DND-41 (cell line): Measurements from ENCODE around the gene ADARB2.

Experiments used
- EZH2 ChIP-seq: IDR thresholded peaks from 3 replicates; pipeline ENCODE4 v1.6.1; 2012; ENCODE audit warnings: borderline replicate concordance, low read depth, mild to moderate bottlenecking, moderate library complexity, low read length, inconsistent platforms; ENCODE audit not compliant: severe bottlenecking
- TF ChIP-seq, protein P1 (sequence below): IDR thresholded peaks from 2 replicates; pipeline ENCODE4 v1.5.1; 2012; ENCODE audit warnings: borderline replicate concordance, low read length, moderate library complexity, mild to moderate bottlenecking; ENCODE audit not compliant: poor library complexity, severe bottlenecking; ENCODE audit errors: extremely low read depth

DNA sequence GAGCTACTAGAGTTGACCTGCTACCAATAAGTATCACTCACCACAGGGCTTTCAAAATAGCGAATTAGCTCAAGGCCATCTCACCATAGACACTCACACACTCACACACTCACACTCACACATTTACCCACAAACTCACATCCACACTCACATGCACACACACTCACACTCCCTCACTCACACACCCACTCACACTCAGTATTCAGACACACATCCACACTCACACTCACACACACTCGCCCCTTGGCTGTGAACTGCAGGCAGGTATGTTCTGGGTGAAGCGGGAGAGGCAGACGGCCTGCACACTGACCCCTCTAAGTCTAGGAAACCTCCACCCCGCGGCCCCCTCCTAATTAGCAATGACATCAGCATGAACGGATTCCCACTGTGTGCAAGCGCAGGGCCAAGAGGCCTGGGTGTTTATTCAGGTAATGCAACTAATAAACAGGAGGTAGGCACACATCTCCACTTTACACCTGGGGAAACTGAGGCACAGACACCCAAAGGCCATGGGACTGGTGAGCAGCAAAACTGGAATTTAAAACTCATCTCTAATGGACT, 94.6 kb downstream of the ADARB2 start:
- TF ChIP-seq, protein P1, sequence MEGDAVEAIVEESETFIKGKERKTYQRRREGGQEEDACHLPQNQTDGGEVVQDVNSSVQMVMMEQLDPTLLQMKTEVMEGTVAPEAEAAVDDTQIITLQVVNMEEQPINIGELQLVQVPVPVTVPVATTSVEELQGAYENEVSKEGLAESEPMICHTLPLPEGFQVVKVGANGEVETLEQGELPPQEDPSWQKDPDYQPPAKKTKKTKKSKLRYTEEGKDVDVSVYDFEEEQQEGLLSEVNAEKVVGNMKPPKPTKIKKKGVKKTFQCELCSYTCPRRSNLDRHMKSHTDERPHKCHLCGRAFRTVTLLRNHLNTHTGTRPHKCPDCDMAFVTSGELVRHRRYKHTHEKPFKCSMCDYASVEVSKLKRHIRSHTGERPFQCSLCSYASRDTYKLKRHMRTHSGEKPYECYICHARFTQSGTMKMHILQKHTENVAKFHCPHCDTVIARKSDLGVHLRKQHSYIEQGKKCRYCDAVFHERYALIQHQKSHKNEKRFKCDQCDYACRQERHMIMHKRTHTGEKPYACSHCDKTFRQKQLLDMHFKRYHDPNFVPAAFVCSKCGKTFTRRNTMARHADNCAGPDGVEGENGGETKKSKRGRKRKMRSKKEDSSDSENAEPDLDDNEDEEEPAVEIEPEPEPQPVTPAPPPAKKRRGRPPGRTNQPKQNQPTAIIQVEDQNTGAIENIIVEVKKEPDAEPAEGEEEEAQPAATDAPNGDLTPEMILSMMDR: no peak
- TF ChIP-seq EZH2: no peak
